GM23338 (cell line): ENCODE results near the gene CEACAM19. TPM values are rescaled to one million over a fixed set of nuclear protein-coding genes. Genes with fewer than 3 reads are reported as not detected.

Source experiments
- ATAC-seq: fragments of 200-7000 bp; cut with Tn5 transposase; 3 replicates; pipeline ENCODE4 v1.9.1; 2020
- DNase-seq: peaks from one replicate; pipeline ENCODE4 v3.0.0-alpha.2; 2015; ENCODE audit warnings: low spot score
- H2AFZ ChIP-seq: fragments of 200-600 bp; sonication (generic); 2 replicates; pipeline ENCODE4 v1.8.0; 2016; ENCODE audit warnings: antibody characterized with exemption, mild to moderate bottlenecking, moderate library complexity
- H3F3A ChIP-seq: fragments of 200-600 bp; sonication (generic); replicated peaks from 2 replicates; pipeline ENCODE4 v1.8.0; 2017; ENCODE audit warnings: antibody characterized with exemption, mixed run types, low read depth
- H3K27ac ChIP-seq: fragments of 200-600 bp; sonication (generic); 2 replicates; pipeline ENCODE4 v1.6.1; 2016; ENCODE audit warnings: low read depth
- H3K27me3 ChIP-seq: fragments of 200-600 bp; sonication (generic); 2 replicates; pipeline ENCODE4 v1.8.0; 2016; ENCODE audit warnings: mild to moderate bottlenecking, mixed run types, moderate library complexity; ENCODE audit not compliant: insufficient read depth
- H3K36me3 ChIP-seq: fragments of 200-600 bp; sonication (generic); 2 replicates; pipeline ENCODE4 v1.8.0; 2016; ENCODE audit warnings: mild to moderate bottlenecking; ENCODE audit not compliant: insufficient read depth
- H3K4me1 ChIP-seq: fragments of 200-600 bp; sonication (generic); 2 replicates; pipeline ENCODE4 v1.8.0; 2016; ENCODE audit warnings: mild to moderate bottlenecking, moderate library complexity; ENCODE audit not compliant: insufficient read depth
- H3K4me2 ChIP-seq: fragments of 200-600 bp; sonication (generic); 2 replicates; pipeline ENCODE4 v1.7.1; 2017; ENCODE audit warnings: mixed run types
- H3K4me3 ChIP-seq: fragments of 200-600 bp; sonication (generic); 2 replicates; pipeline ENCODE4 v1.6.1; 2016; ENCODE audit warnings: mixed run types
- H3K79me2 ChIP-seq: fragments of 200-600 bp; sonication (generic); replicated peaks from 2 replicates; pipeline ENCODE4 v1.8.0; 2017; ENCODE audit warnings: mild to moderate bottlenecking; ENCODE audit not compliant: insufficient read depth
- H3K9me2 ChIP-seq: fragments of 200-600 bp; sonication (generic); 2 replicates; pipeline ENCODE4 v1.8.0; 2017; ENCODE audit not compliant: insufficient read depth
- H4K20me1 ChIP-seq: fragments of 200-600 bp; sonication (generic); replicated peaks from 2 replicates; pipeline ENCODE4 v1.8.0; 2017; ENCODE audit warnings: mild to moderate bottlenecking; ENCODE audit not compliant: insufficient read depth
- H3K27ac Mint-ChIP-seq: 2 replicates; pipeline ENCODE4 v1.8.0; 2020; ENCODE audit warnings: inconsistent platforms, mild to moderate bottlenecking, moderate library complexity, mixed read lengths
- H3K27me3 Mint-ChIP-seq: 3 replicates; pipeline ENCODE4 v1.8.0; 2022; ENCODE audit warnings: low read depth, mild to moderate bottlenecking, moderate library complexity, mixed read lengths, inconsistent platforms; ENCODE audit not compliant: insufficient read depth, poor library complexity
- H3K36me3 Mint-ChIP-seq: 3 replicates; pipeline ENCODE4 v1.8.0; 2021; ENCODE audit warnings: low read depth, mild to moderate bottlenecking, inconsistent platforms, moderate library complexity, mixed read lengths
- H3K4me1 Mint-ChIP-seq: 3 replicates; pipeline ENCODE4 v1.8.0; 2020; ENCODE audit warnings: mild to moderate bottlenecking, inconsistent platforms, mixed read lengths
- H3K4me3 Mint-ChIP-seq: 3 replicates; pipeline ENCODE4 v1.8.0; 2021; ENCODE audit warnings: moderate library complexity, mild to moderate bottlenecking, inconsistent platforms, mixed read lengths
- H3K9me3 Mint-ChIP-seq: 3 replicates; pipeline ENCODE4 v1.8.0; 2020; ENCODE audit warnings: moderate library complexity, mild to moderate bottlenecking, inconsistent platforms, mixed read lengths
- CREB1 ChIP-seq: fragments of 250-450 bp; sonication (Bioruptor Pico); IDR thresholded peaks from 2 replicates; pipeline ENCODE4 v1.5.0; 2020; ENCODE audit warnings: low read depth, mild to moderate bottlenecking, moderate library complexity
- EZH2 ChIP-seq: fragments of 200-600 bp; sonication (generic); IDR thresholded peaks from one replicate; pipeline ENCODE4 v1.8.0; 2017; ENCODE audit warnings: antibody characterized with exemption, mild to moderate bottlenecking, low read depth; ENCODE audit not compliant: unreplicated experiment
- EZH2phosphoT487 ChIP-seq: fragments of 200-600 bp; sonication (generic); IDR thresholded peaks from one replicate; pipeline ENCODE4 v1.8.1; 2018; ENCODE audit warnings: antibody characterized with exemption; ENCODE audit not compliant: unreplicated experiment
- JUNB ChIP-seq: IDR thresholded peaks from one replicate; pipeline ENCODE4 v1.6.1; 2016; ENCODE audit warnings: antibody characterized with exemption; ENCODE audit not compliant: unreplicated experiment
- NANOG ChIP-seq: IDR thresholded peaks from 2 replicates; pipeline ENCODE4 v1.6.1; 2016; ENCODE audit warnings: antibody characterized with exemption, borderline replicate concordance
- STAT1 ChIP-seq: IDR thresholded peaks from one replicate; pipeline ENCODE4 v1.6.1; 2016; ENCODE audit warnings: antibody characterized with exemption; ENCODE audit not compliant: unreplicated experiment
- ZNF331 ChIP-seq: fragments of 250-450 bp; sonication (Bioruptor Pico); IDR thresholded peaks from 2 replicates; pipeline ENCODE4 v1.5.0; 2020; ENCODE audit warnings: low read depth, mild to moderate bottlenecking, moderate library complexity
- polyA plus RNA-seq: library from polyadenylated mRNA; unstranded; fragments of >200 nt; fragmentation: Nextera tagmentation; extraction: Ambion mirVana; gene quantifications from 2 replicates; pipeline ENCODE4 v1.2.1, GENCODE V29; 2016
- total RNA-seq: library from RNA; depleted of rRNA; stranded (reverse); fragments of >200 nt; shearing (Covaris generic); gene quantifications from 2 replicates; pipeline ENCODE4 v1.2.3, GENCODE V29; 2014
- TF ChIP-seq, protein P1 (sequence below): fragments of 250-450 bp; sonication (Bioruptor Pico); IDR thresholded peaks from 2 replicates; pipeline ENCODE4 v1.5.0; 2020; ENCODE audit warnings: mild to moderate bottlenecking, moderate library complexity
- TF ChIP-seq, protein P2 (sequence below): IDR thresholded peaks from one replicate; pipeline ENCODE4 v1.6.1; 2018; ENCODE audit warnings: antibody characterized with exemption; ENCODE audit not compliant: unreplicated experiment
- TF ChIP-seq, protein P3 (sequence below): IDR thresholded peaks from 2 replicates; pipeline ENCODE4 v1.6.1; 2016; ENCODE audit warnings: antibody characterized with exemption
- TF ChIP-seq, protein P4 (sequence below), 2 experiments: fragments of 200-600 bp in 1 of 2; sonication (generic) in 1 of 2; conservative IDR thresholded peaks; 2 replicates each; pipeline versions ENCODE4 v1.5.1 to v1.6.1; 2016 to 2017; ENCODE audit warnings: antibody characterized with exemption in 2 of 2, low read depth in 2 of 2, mild to moderate bottlenecking in 2 of 2, moderate library complexity in 1 of 2

CEACAM19 gene
- total and polyA plus RNA-seq, 2 experiments from 2014 or later = 0.38 to 0.76 TPM

DNA sequence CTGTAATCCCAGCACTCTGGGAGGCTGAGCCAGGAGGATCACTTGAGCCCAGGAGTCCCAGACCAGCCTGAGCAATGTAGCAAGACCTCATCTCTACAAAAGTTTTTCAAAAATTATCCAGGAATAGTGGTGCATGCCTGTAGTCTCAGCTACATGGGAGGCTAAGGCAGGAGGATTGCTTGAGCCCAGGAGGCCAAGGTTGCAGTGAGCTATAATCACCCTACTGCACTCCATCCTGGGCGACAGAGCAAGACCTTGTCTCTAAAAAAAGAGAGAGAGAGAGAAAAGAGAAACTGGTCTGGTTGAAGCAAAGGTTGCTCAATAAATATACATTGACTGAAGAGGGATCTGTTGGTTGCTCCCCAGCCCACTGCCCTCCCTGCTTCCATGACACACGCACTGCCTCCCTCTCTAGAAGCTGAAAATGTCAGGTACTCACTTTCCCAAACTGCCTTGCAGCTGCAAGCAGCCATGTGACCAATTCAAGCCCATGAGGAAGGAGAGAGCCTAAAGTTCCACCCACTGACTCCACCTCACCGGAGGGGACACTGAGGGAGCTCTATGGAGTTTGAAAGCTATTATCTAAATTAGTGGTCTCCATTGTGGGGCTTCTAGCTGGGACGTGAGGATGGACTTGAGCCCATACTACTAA is 41.7 kb downstream of the CEACAM19 start (continued):
- TF ChIP-seq, protein P1, sequence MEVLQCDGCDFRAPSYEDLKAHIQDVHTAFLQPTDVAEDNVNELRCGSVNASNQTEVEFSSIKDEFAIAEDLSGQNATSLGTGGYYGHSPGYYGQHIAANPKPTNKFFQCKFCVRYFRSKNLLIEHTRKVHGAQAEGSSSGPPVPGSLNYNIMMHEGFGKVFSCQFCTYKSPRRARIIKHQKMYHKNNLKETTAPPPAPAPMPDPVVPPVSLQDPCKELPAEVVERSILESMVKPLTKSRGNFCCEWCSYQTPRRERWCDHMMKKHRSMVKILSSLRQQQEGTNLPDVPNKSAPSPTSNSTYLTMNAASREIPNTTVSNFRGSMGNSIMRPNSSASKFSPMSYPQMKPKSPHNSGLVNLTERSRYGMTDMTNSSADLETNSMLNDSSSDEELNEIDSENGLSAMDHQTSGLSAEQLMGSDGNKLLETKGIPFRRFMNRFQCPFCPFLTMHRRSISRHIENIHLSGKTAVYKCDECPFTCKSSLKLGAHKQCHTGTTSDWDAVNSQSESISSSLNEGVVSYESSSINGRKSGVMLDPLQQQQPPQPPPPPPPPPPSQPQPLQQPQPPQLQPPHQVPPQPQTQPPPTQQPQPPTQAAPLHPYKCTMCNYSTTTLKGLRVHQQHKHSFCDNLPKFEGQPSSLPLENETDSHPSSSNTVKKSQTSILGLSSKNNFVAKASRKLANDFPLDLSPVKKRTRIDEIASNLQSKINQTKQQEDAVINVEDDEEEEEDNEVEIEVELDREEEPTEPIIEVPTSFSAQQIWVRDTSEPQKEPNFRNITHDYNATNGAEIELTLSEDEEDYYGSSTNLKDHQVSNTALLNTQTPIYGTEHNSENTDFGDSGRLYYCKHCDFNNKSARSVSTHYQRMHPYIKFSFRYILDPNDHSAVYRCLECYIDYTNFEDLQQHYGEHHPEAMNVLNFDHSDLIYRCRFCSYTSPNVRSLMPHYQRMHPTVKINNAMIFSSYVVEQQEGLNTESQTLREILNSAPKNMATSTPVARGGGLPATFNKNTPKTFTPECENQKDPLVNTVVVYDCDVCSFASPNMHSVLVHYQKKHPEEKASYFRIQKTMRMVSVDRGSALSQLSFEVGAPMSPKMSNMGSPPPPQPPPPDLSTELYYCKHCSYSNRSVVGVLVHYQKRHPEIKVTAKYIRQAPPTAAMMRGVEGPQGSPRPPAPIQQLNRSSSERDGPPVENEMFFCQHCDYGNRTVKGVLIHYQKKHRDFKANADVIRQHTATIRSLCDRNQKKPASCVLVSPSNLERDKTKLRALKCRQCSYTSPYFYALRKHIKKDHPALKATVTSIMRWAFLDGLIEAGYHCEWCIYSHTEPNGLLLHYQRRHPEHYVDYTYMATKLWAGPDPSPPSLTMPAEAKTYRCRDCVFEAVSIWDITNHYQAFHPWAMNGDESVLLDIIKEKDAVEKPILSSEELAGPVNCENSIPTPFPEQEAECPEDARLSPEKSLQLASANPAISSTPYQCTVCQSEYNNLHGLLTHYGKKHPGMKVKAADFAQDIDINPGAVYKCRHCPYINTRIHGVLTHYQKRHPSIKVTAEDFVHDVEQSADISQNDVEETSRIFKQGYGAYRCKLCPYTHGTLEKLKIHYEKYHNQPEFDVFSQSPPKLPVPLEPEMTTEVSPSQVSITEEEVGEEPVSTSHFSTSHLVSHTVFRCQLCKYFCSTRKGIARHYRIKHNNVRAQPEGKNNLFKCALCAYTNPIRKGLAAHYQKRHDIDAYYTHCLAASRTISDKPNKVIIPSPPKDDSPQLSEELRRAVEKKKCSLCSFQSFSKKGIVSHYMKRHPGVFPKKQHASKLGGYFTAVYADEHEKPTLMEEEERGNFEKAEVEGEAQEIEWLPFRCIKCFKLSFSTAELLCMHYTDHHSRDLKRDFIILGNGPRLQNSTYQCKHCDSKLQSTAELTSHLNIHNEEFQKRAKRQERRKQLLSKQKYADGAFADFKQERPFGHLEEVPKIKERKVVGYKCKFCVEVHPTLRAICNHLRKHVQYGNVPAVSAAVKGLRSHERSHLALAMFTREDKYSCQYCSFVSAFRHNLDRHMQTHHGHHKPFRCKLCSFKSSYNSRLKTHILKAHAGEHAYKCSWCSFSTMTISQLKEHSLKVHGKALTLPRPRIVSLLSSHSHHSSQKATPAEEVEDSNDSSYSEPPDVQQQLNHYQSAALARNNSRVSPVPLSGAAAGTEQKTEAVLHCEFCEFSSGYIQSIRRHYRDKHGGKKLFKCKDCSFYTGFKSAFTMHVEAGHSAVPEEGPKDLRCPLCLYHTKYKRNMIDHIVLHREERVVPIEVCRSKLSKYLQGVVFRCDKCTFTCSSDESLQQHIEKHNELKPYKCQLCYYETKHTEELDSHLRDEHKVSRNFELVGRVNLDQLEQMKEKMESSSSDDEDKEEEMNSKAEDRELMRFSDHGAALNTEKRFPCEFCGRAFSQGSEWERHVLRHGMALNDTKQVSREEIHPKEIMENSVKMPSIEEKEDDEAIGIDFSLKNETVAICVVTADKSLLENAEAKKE (CRISPR knock-in tag) = no peak
- no peak for TF ChIP-seq ZNF331 (CRISPR knock-in tag)

DNA sequence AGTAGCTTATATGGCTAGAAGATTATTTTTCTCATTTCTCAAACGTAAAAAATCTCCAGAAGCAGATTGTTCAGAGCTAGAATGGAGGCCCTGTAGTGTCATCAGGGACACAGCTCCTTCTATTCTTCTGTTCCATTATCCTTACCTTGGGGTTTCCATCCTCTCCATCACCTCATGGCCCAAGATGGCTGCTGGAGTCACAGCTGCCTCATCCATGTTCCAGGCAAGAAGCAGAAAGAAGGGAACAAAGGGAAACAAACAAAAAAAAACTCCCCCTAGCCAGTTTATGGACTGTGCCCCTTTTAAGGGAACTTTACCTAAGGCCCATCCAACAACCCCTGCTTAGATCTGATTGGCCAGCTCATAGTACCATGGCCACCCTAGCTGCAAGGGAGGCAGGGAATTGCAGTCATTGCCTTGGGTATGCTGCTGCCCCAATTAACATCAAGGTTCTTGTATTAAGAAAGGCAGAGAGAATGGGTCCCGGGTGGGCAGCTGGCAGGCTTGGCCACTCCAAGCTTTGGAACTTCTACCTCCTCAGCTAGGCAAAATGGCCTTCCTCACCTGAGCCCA is 43.4 kb downstream of the CEACAM19 start:
- Histone ChIP-seq H3K27ac (no peak overlapping the region), H3K36me3 (no peaks in the 10 kb centered on the region; the same call in 1 of the 2 replicates), H3K4me2 (no peak overlapping the region), H3K79me2 (no peaks in the 10 kb centered on the region), H4K20me1 (no peaks in the 10 kb centered on the region), H3K4me3 (no peak overlapping the region), H3K4me1 (peaks cover 7% of the 10 kb centered on the region), H3K27me3 (no peaks in the 10 kb centered on the region), H3F3A (no peaks in the 10 kb centered on the region), H3K9me2 (no peaks in the 10 kb centered on the region), H2AFZ (no peak overlapping the region)
- Mint-ChIP-seq H3K4me3 (no peak overlapping the region), H3K27ac (no peak overlapping the region), H3K9me3 (peaks cover 24% of the 10 kb centered on the region), H3K4me1 (peaks cover 8% of the 10 kb centered on the region), H3K36me3 (peaks cover 22% of the 10 kb centered on the region), H3K27me3 (peaks cover 13% of the 10 kb centered on the region)
- no peak for DNase-seq
- no peak for ATAC-seq
- TF ChIP-seq NANOG = no peak
- TF ChIP-seq, protein P2, sequence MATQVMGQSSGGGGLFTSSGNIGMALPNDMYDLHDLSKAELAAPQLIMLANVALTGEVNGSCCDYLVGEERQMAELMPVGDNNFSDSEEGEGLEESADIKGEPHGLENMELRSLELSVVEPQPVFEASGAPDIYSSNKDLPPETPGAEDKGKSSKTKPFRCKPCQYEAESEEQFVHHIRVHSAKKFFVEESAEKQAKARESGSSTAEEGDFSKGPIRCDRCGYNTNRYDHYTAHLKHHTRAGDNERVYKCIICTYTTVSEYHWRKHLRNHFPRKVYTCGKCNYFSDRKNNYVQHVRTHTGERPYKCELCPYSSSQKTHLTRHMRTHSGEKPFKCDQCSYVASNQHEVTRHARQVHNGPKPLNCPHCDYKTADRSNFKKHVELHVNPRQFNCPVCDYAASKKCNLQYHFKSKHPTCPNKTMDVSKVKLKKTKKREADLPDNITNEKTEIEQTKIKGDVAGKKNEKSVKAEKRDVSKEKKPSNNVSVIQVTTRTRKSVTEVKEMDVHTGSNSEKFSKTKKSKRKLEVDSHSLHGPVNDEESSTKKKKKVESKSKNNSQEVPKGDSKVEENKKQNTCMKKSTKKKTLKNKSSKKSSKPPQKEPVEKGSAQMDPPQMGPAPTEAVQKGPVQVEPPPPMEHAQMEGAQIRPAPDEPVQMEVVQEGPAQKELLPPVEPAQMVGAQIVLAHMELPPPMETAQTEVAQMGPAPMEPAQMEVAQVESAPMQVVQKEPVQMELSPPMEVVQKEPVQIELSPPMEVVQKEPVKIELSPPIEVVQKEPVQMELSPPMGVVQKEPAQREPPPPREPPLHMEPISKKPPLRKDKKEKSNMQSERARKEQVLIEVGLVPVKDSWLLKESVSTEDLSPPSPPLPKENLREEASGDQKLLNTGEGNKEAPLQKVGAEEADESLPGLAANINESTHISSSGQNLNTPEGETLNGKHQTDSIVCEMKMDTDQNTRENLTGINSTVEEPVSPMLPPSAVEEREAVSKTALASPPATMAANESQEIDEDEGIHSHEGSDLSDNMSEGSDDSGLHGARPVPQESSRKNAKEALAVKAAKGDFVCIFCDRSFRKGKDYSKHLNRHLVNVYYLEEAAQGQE = no peak
- no peak for TF ChIP-seq JUNB
- TF ChIP-seq, protein P3, sequence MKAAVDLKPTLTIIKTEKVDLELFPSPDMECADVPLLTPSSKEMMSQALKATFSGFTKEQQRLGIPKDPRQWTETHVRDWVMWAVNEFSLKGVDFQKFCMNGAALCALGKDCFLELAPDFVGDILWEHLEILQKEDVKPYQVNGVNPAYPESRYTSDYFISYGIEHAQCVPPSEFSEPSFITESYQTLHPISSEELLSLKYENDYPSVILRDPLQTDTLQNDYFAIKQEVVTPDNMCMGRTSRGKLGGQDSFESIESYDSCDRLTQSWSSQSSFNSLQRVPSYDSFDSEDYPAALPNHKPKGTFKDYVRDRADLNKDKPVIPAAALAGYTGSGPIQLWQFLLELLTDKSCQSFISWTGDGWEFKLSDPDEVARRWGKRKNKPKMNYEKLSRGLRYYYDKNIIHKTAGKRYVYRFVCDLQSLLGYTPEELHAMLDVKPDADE = no peak
- no peak for TF ChIP-seq STAT1
- TF ChIP-seq EZH2 = no peak
- TF ChIP-seq, protein P4, sequence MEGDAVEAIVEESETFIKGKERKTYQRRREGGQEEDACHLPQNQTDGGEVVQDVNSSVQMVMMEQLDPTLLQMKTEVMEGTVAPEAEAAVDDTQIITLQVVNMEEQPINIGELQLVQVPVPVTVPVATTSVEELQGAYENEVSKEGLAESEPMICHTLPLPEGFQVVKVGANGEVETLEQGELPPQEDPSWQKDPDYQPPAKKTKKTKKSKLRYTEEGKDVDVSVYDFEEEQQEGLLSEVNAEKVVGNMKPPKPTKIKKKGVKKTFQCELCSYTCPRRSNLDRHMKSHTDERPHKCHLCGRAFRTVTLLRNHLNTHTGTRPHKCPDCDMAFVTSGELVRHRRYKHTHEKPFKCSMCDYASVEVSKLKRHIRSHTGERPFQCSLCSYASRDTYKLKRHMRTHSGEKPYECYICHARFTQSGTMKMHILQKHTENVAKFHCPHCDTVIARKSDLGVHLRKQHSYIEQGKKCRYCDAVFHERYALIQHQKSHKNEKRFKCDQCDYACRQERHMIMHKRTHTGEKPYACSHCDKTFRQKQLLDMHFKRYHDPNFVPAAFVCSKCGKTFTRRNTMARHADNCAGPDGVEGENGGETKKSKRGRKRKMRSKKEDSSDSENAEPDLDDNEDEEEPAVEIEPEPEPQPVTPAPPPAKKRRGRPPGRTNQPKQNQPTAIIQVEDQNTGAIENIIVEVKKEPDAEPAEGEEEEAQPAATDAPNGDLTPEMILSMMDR (conservative IDR thresholded peaks at IDR 0.05; ENCODE audit: low read depth in 2 of 2) = no peak
- no peak for TF ChIP-seq EZH2phosphoT487
- TF ChIP-seq CREB1 (CRISPR knock-in tag) = no peak
